HG03571 (cell line): ENCODE data around the gene RGL3.
"Not testable (repeated sequence)": the region's sequence is repeated elsewhere in the genome, so short reads cannot be mapped to it uniquely, and the experiment has no call there.

Source experiments
- ATAC-seq: cut with Tn5 transposase; IDR thresholded peaks from one replicate; pipeline ENCODE4 v1.9.1; 2021; ENCODE audit not compliant: unreplicated experiment

The RGL3 gene

DNA sequence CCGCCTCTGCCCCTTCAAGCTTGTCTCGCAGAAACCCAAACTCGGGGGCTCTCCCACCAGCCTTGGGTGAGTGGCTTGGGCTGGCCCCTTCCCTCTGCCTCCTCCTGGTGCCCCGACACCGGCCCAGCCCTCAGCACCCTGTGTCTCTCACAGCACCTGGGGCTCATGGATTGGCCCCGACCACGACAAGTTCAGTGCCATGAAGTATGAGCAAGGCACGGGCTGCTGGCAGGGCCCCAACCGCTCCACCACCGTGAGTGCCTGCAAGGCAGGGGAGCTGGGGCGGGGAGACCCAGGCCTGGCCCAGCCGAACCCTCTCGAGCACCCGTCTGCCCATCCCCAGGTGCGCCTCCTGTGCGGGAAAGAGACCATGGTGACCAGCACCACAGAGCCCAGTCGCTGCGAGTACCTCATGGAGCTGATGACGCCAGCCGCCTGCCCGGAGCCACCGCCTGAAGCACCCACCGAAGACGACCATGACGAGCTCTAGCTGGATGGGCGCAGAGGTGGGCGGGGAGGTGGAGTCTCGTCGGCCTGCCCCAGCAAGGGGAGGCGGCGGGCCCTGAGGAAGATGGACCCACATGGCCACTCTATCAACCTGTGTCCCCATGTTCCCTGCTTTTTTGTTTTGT lies 29.9 kb upstream of the RGL3 start:
- no peak for ATAC-seq

DNA sequence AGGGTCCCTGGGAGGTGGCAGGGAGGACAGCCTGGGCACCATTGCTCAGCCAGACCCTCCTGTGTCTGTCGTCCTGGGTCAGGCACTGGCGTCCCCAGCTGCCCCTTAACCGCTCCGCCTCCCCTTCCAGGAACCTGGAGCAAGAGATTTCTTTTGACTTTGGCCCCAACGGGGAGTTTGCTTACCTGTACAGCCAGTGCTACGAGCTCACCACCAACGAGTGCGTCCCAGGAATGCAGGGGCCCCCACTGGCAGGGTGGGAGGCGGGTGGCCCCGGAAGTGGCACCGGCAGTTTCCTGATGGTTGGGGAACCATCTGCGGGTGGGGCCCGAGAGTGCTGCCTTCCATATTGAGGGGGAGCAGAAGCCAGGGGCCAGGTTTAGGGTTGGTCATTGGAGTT lies 29.3 kb upstream of the RGL3 start:
- ATAC-seq = no peak

- no peak for ATAC-seq
Observed at GRCh38 chr19:11447347-11448262, 28.5 kb upstream of the RGL3 start.

DNA sequence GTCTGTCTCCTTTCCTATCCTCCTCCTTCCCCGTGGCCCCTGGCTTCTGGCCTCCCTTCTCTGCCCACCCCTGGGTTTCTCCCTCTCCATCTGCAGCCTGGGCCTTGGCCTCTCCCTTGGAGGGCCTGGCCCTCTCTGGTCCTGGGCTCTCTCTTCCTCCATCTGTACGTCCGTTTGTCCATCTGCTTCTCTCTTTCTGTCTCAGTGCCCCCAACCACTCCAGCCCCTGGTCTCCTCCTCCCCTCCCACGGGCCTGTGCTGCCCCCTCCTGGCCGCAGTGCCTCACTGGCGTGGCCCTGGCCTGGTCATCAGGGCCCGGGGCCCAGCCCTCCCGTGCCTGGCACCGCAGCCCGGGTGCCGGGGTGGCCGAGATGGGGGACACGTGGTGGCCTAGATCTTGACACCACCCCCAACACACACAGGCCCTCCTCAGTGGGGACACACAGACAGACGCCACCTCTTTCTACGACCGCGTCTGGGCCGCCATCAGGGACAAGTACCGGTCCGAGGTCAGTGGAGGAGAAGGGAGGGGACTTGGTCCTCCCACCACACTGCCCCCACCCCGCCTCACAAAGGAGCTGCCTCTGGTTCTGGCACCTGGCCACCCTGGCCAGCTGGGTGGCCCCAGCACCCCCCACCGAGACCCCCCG lies 27.7 kb upstream of the RGL3 start:
- ATAC-seq = no peak

- ATAC-seq = no peak
Observed at GRCh38 chr19:11446271-11446651, 27.1 kb upstream of the RGL3 start.

DNA sequence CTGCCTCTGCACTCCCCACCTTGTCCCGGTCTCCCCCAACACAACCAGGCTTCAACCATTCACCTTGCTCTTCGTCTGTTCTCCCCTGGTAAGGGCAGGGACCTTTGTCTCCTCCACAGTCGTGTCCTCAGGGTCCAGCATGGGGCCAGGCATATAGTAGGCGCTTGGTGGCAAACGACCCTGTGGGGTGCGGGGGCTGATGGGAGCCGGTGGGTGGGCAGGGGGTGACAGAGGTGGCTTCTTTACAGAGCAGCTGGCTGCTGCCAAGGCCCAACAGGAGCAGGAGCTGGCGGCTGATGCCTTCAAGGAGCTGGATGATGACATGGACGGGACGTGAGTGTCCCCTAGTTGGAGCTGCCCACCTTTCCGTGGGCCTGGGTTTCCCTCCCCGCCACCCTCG lies 26.0 kb upstream of the RGL3 start:
- no peak for ATAC-seq

DNA sequence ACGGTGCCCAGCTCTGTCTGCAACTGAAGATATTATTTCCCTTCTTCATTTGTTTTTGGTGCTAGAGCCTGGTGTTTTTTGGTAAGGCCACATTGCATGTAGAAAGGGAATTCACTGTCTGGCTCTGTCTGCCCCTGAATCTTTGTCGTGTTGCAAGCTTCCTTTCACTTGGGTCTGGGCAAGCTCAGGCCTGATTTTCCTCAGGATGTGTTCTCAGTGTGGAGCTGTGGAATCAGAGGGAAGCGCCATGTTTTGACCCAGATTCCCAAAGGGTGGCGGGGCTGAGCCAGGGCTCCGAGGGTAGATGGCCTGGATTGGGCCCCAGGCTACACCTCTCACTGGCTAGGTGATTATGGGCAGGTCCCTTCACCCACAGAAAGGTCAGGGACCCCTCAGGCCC lies 24.9 kb upstream of the RGL3 start:
- no peak for ATAC-seq

GRCh38 chr19:11437955-11438354 lies 18.8 kb upstream of the RGL3 start:
- ATAC-seq = no peak

GRCh38 chr19:11435833-11436313 lies 16.8 kb upstream of the RGL3 start:
- ATAC-seq = no peak

DNA sequence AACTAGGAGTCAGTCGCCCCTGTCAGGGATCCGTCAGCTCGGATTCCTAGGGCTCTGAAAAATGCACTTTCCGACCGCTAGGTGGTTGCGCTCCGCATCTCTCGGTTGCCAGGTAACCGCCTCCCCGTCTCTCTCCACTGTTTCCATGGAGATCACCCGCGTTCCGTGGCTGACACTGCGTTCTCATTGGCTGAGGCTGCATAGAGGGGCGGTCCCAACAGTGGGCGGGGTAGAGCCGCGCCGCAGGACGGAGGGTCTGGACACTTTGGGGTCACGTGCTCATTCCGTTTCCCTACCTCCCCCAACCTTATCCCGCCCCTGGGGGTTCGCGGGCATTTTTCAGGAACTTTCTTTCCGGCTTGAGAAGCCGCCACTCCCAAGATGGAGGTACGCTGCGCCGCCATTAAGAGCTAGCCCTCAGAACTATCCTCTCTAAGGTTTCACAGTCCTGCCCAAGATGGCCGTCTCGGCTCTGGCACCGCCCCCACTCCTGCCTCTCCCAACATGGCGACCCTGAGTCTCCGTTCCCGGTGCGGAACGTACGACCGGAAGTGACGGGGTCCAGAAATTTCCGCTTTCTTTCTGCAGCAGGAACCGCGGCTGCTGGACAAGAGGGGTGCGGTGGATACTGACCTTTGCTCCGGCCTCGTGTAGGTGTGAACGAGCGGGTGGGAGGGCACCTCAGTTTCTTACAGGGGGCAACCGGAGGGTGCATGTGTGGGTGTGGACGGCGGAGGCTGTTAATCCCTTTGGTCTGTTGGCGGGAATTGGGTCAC lies 16.1 kb upstream of the RGL3 start, which contains the start of the genes ODAD3 and PRKCSH:
Gene ODAD3 (minus strand): TSS at position 65 of the 776 bp plus-strand sequence. CDS start 105 bp downstream, outside the sequence.
Gene PRKCSH (plus strand): TSS at position 579 of the 776 bp plus-strand sequence. CDS start 483 bp downstream, outside the sequence.
- peak; percentile 91 for ATAC-seq

DNA sequence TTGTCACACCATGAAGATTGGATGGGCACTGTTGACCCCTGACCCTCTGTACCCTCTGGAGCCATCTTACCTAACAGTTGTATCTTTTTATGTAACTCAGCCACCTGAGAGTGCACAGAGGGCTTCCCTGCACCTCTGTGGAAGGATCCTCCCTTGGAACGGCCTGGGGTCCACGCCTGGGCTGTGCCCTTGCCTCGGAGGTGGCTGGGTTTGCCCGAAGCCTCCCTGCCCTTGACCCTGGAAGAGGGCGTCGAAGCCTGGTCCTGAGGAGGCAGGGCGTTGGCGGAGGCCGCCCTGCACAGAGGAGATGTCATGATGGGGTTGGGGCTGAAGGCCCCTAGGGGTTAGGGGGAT lies 15.6 kb upstream of the RGL3 start:
- no peak for ATAC-seq

DNA sequence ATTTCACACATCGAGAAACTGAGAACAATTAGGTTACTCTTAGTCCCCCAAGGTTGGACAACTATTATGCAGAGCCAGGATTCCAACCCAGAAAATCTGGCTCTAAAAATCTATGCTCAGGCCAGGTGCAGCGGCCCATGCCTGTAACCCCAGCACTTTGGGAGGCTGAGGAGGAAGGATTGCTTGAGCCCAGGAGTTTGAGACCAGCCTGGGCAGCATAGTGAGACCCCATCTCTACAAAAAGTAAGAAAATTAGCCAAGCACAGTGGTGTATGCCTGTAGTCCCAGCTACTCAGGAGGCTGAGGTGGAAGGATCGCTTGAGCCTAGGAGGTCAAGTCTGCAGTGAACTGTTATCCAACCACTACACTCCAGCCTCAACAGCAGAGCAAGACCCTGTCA lies 14.4 kb upstream of the RGL3 start:
- not testable (repeated sequence) for ATAC-seq

DNA sequence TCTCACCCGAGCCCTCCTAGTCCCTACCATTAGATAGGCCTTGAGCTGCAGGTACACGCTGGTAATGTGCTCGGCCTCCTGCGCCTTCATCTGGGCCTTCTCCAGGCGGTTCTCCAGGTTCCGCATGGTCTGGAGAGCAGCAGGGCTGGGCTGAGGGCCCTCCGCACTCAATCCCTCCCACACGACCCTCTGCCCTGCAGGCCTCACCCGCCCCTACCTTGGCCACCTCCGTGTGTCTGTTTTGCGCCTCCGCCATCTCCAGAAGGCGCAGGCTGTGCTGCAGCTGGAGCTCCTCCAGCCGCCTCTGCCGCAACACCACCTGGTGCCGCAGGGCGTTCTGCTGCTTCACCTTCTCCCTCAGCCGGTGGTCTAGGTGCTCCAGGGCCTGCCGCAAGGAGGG lies 7.5 kb upstream of the RGL3 start:
- ATAC-seq = no peak

DNA sequence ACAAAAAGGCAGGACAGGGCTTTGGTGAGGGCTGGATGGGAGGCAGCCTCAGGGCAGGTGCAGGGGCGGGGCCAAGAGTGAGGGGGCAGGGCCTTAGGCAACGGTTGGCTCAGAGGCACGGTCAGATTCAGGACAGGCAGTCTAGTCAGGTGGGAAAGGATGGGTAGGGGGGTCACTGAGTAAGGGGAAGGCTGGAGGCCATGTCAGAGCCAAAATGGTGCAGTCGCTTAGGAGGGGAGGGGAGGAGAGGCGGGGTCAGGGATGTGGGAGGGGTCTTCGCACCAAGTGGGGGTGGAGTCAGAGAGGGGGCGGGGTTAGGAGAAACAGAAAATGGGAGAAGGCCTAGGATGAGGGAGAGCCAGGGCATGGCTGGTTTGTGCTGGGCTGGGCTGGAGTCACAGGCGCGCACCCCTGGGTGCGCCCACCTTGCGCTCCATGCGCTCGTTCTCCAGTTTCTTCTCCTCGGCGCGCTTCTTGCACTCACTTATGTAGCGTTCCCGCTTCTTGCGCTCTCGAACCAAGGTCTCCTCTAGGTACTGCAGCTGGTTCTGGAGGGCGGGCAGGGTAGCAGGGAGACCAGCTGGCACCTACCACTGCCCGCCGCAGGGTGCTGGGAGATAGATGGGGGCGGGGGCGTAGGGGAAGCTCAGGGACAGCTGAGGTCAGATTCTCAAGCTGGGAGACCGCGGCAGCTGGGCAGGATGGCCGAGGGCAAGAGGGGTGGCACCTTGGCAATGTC lies 6.8 kb upstream of the RGL3 start:
- ATAC-seq = no peak

GRCh38 chr19:11423791-11424181 lies 4.7 kb upstream of the RGL3 start:
- ATAC-seq = no peak

- no peak for ATAC-seq
Observed at GRCh38 chr19:11423164-11423790, 4.2 kb upstream of the RGL3 start.

DNA sequence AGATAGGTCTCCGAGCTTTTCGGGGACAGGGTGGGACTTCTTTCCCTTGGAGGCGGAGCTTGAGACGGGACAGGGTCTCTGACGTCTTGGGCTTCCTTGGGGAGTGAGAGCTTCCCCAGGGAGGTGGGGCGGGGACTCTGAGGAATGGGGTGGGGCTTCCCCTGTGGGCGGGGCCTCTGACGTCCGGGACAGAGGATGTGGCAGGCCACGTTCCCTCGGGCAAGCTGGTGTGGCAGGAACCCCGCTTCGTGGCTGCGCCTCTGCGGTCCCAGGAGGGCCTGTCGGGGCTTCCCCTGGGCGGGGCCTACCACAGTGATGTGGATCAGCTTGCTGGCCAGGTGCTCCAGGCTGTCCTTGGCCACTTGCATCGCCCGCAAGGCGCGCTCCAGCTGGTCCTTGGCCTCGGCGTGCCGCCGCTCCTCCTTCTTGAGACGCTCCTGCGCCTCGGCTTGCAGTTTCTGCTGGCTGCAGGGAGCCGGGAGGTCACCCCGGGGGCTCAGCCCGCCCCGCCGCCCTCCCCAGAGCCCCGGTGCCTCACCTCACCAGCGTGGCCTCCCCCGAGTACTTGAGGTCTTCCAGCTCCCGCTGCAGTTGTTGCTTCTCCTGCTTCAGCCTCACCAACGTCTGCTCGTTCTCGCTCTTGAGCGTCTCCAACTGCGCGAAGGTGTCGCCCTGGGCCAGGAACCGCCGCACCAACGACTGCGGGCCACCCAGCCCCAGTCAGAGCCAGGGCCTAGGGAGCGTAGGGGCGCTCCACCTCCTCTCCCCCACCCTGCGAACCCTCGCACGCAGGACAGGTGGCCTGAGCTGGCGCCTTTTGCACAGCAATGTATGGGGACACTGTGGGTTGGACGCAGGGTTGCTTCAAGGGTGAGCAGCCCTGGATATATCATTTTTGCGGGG lies 3.3 kb upstream of the RGL3 start:
- ATAC-seq = no peak

DNA sequence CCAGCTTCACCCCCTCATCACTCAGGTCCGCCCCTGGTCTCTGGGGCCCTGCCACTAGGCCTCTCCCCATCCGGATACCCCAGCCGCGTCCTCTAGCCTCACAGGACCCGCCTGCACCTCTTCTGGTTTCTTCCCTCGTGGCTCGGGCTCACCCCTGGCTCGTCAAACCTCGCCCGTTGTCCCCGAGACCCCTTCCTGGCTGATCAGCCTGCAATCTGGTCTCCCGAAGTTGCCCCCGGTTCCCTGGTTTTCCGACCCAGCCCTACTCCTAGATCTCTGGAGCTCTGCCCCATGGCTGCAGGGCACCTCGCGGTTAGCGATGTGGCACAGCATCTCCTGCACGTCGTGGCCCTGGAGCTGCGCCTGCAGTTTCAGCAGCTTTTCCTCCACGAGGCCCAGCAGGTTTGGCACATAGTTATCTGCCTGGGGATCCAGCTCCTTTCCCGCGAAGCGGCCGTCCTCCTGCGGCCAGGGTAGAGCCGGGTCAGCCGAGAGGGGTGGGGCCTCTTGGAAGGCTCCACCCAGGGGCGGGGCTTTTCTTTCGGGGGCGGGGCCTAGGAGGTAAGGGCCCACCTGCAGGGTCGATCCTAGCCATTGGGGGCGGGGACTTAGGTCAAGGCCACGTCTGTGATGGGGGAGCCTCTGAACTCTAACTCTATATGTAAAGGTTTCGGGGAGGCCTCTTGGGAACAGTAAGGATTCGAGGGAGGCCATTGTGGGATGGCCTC lies 2.4 kb upstream of the RGL3 start:
- ATAC-seq = no peak
